ENCODE data around the gene KCNK7. TPM values are rescaled to one million over a fixed set of nuclear protein-coding genes. Genes with fewer than 3 reads are reported as not detected.

Gene KCNK7
- total RNA-seq, 2 donors from 2014 or later = 0.39 TPM; not detected in 1

- Histone ChIP-seq H3K9me3 (no peaks in the 10 kb centered on the region), H3K4me3 (no peak overlapping the region), H3K36me3 (peaks cover 14% of the 10 kb centered on the region), H3K27me3 (no peaks in the 10 kb centered on the region), H3K4me1 (peaks cover 0 to 55% of the 10 kb centered on the region in 2 donors), H3K27ac (peak overlapping the region; percentile 98)
- no peak for TF ChIP-seq CTCF (IDR thresholded peaks at IDR 0.05)
- DNase-seq (ENCODE audit: low spot score) = no peak
Observed at GRCh38 chr11:65554842-65555430, 40.7 kb downstream of the KCNK7 start.

- no peak for DNase-seq (ENCODE audit: low spot score)
- Histone ChIP-seq H3K9me3 (no peaks in the 10 kb centered on the region), H3K4me3 (no peak overlapping the region), H3K27ac (no peak overlapping the region), H3K27me3 (no peaks in the 10 kb centered on the region), H3K36me3 (peaks cover 14% of the 10 kb centered on the region), H3K4me1 (peaks cover 0 to 48% of the 10 kb centered on the region in 2 donors)
- TF ChIP-seq CTCF (IDR thresholded peaks at IDR 0.05) = no peak
Observed at GRCh38 chr11:65554057-65554818, 41.4 kb downstream of the KCNK7 start.

- TF ChIP-seq CTCF (IDR thresholded peaks at IDR 0.05) = no peak
- H3K9me3 ChIP-seq = no peaks in the 10 kb centered on the region
- H3K27me3 ChIP-seq = no peaks in the 10 kb centered on the region
- H3K4me1 ChIP-seq = peaks cover 0 to 41% of the 10 kb centered on the region in 2 donors
- no peak overlapping the region for H3K4me3 ChIP-seq
- no peak for DNase-seq (ENCODE audit: low spot score)
- peaks cover 22% of the 10 kb centered on the region for H3K36me3 ChIP-seq
- H3K27ac ChIP-seq = no peak overlapping the region
Observed at GRCh38 chr11:65553301-65554001, 42.1 kb downstream of the KCNK7 start.

- Histone ChIP-seq H3K27me3 (no peaks in the 10 kb centered on the region), H3K4me3 (no peak overlapping the region), H3K4me1 (peaks cover 0 to 38% of the 10 kb centered on the region in 2 donors), H3K9me3 (no peaks in the 10 kb centered on the region), H3K27ac (no peak overlapping the region), H3K36me3 (peaks cover 25% of the 10 kb centered on the region)
- TF ChIP-seq CTCF (IDR thresholded peaks at IDR 0.05) = no peak
- no peak for DNase-seq (ENCODE audit: low spot score)
Observed at GRCh38 chr11:65552388-65552951, 43.1 kb downstream of the KCNK7 start.

- peaks cover 0 to 36% of the 10 kb centered on the region in 2 donors for H3K4me1 ChIP-seq
- no peak overlapping the region for H3K4me3 ChIP-seq
- peak in 1 of 2 donors; percentile 42 for TF ChIP-seq CTCF (IDR thresholded peaks at IDR 0.05)
- no peaks in the 10 kb centered on the region for H3K9me3 ChIP-seq
- H3K36me3 ChIP-seq = peaks cover 28% of the 10 kb centered on the region
- H3K27me3 ChIP-seq = no peaks in the 10 kb centered on the region
- H3K27ac ChIP-seq = no peak overlapping the region
- no peak for DNase-seq (ENCODE audit: low spot score)
Observed at GRCh38 chr11:65551572-65552387, 43.8 kb downstream of the KCNK7 start.

Data from right atrium auricular region (tissue), 2 donors.